Endothelial cell of umbilical vein (primary cell): ENCODE measurements around the gene FAM187B.

Experiments used
- POLR2A ChIP-seq: IDR thresholded peaks from 2 replicates; pipeline ENCODE4 v1.6.1; 2012; ENCODE audit warnings: low read depth, mild to moderate bottlenecking, control low read depth, low read length
- TF ChIP-seq, protein P1 (sequence below), 2 donors: IDR thresholded peaks; 1 replicate in 1 of 2; 2 replicates in 1 of 2; pipeline ENCODE4 v1.5.1; 2011; ENCODE audit warnings: low read length in 2 of 2, mild to moderate bottlenecking in 2 of 2, moderate library complexity in 2 of 2, control low read depth in 1 of 2, inconsistent platforms in 1 of 2, low read depth in 1 of 2; ENCODE audit not compliant: insufficient read depth in 1 of 2; ENCODE audit errors: extremely low read depth in 1 of 2

DNA sequence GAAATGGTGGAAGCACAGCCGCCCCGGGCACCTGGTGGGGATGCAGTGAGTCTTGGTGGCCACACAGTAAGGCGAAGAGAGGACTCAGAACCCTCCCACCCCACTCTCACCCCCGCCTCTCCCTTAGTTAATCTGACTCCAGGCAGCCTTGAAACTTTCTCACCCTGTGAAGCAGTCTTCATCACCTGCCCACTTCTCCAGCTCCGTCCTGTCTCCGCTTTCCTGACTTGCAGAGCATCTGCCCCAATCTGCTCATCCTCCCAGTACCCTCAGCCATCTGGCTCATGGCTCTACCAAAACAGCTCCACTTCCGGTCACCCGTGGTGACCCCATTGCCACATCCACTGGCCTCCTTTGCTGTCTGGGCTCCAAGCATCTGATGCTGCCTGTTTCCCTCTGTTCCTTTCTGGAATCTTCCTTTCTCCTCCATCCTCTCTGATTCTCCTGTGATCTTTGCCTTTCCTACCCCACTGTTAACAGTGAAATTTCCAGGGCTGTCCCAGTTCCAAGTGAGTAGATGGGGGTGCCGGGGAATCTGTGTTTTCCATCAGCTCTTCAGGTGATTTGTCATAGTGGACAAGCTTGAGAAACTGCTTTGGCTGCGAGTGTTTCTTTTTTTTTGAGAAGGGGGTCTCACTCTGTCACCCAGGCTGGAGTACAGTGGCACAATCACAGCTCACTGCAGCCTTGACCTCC, 44.6 kb upstream of the FAM187B start:
- no peak for TF ChIP-seq POLR2A
- TF ChIP-seq, protein P1, sequence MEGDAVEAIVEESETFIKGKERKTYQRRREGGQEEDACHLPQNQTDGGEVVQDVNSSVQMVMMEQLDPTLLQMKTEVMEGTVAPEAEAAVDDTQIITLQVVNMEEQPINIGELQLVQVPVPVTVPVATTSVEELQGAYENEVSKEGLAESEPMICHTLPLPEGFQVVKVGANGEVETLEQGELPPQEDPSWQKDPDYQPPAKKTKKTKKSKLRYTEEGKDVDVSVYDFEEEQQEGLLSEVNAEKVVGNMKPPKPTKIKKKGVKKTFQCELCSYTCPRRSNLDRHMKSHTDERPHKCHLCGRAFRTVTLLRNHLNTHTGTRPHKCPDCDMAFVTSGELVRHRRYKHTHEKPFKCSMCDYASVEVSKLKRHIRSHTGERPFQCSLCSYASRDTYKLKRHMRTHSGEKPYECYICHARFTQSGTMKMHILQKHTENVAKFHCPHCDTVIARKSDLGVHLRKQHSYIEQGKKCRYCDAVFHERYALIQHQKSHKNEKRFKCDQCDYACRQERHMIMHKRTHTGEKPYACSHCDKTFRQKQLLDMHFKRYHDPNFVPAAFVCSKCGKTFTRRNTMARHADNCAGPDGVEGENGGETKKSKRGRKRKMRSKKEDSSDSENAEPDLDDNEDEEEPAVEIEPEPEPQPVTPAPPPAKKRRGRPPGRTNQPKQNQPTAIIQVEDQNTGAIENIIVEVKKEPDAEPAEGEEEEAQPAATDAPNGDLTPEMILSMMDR (IDR thresholded peaks at IDR 0.05; ENCODE audit: extremely low read depth in 1 of 2, insufficient read depth in 1 of 2, low read depth in 1 of 2, low read length in 2 of 2) = no peak
